Body of pancreas (tissue), 4 donors: ENCODE results near the gene TSPAN4.

ENCODE experiments used
- CTCF ChIP-seq, 7 experiments: fragments of 450-650 bp in 4 of 7; fragments of 200-600 bp in 3 of 7; sonication (generic) in 3 of 7; IDR thresholded peaks; one replicate each; pipeline ENCODE4 v1.5.1; 2016 to 2019; ENCODE audit warnings: antibody characterized with exemption in 7 of 7
- POLR2A ChIP-seq, 3 donors: fragments of 450-650 bp; IDR thresholded peaks; one replicate each; pipeline ENCODE4 v1.6.1; 2016; ENCODE audit warnings: antibody characterized with exemption in 3 of 3, mild to moderate bottlenecking in 2 of 3

DNA sequence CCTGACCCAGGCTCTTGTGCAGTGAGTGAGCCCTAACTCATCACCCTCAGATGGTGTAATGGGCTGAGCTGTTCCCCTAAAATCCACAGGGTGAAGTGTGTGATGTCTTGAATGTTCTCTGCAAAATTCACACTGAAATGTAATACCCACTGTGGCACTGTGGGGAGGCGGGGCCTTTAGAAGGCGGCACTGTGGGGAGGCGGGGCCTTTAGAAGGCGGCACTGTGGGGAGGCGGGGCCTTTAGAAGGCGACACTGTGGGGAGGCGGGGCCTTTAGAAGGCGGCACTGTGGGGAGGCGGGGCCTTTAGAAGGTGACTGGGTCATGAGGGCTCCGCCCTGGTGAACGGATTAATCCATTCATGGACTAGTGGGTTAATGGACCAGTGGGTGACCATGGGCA is 34.9 kb downstream of the TSPAN4 start:
- TF ChIP-seq CTCF (IDR thresholded peaks at IDR 0.05) (no peak), POLR2A (IDR thresholded peaks at IDR 0.05) (no peak)
